Lower leg skin (tissue), 3 donors: ENCODE data around the gene SLC7A7.

Experiments
- CTCF ChIP-seq, 3 donors: fragments of 450-650 bp; IDR thresholded peaks; one replicate each; pipeline ENCODE4 v1.5.1; 2016; ENCODE audit warnings: antibody characterized with exemption in 3 of 3, mild to moderate bottlenecking in 3 of 3, moderate library complexity in 2 of 3
- POLR2A ChIP-seq, 2 donors: fragments of 450-650 bp; IDR thresholded peaks; one replicate each; pipeline ENCODE4 v1.6.1; 2016 to 2017; ENCODE audit warnings: antibody characterized with exemption in 2 of 2, mild to moderate bottlenecking in 1 of 2, moderate library complexity in 1 of 2

DNA sequence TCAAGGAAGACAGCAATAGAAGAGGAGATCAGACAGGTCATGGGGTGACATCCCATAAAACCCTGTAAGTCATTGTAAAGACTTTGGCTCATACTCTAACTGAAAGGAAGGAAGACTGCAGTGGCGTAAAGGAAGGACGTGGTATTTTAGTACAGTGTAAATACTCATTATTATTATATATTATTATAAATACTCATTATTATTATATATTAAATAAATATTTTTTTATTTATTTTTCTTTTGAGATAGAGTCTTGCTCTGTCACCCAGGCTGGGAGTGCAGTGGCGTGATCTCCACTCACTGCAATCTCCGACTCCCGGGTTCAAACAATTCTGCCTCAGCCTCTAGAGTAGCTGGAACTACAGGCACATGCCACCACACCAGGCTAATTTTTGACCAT, 41.2 kb upstream of the SLC7A7 start:
- TF ChIP-seq CTCF (IDR thresholded peaks at IDR 0.05) (no peak), POLR2A (IDR thresholded peaks at IDR 0.05) (no peak)
